Adipose tissue (tissue), 3 donors: ENCODE measurements around the gene PSMD10. TPM values are rescaled to one million over a fixed set of nuclear protein-coding genes. Genes with fewer than 3 reads are reported as not detected.

Source experiments
- H3K27ac ChIP-seq: one replicate; pipeline ENCODE4 v1.5.1; 2013; ENCODE audit warnings: low read depth, low read length
- WGBS, 3 donors: extraction: QIAGEN DNeasy Blood & Tissue Kit; methylation state at CpG; one replicate each; pipeline ENCODE4 v1.1.7; 2013; 5-methylcytosine and 5-hydroxymethylcytosine counted together
- polyA plus RNA-seq, 3 donors: library from polyadenylated mRNA; stranded (reverse); fragments of 200-250 nt; gene quantifications; one replicate each; pipeline ENCODE4 v1.2.3, GENCODE V29; 2013
- donor health status: healthy with polysubstance abuse.
- donor health status: Bipolar disorder and iron deficiency.
- donor health status: healthy.

Gene PSMD10, protein sequence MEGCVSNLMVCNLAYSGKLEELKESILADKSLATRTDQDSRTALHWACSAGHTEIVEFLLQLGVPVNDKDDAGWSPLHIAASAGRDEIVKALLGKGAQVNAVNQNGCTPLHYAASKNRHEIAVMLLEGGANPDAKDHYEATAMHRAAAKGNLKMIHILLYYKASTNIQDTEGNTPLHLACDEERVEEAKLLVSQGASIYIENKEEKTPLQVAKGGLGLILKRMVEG
- polyA plus RNA-seq: 10 to 100 TPM; 15.2 to 41.7 (median 27.5) TPM

DNA sequence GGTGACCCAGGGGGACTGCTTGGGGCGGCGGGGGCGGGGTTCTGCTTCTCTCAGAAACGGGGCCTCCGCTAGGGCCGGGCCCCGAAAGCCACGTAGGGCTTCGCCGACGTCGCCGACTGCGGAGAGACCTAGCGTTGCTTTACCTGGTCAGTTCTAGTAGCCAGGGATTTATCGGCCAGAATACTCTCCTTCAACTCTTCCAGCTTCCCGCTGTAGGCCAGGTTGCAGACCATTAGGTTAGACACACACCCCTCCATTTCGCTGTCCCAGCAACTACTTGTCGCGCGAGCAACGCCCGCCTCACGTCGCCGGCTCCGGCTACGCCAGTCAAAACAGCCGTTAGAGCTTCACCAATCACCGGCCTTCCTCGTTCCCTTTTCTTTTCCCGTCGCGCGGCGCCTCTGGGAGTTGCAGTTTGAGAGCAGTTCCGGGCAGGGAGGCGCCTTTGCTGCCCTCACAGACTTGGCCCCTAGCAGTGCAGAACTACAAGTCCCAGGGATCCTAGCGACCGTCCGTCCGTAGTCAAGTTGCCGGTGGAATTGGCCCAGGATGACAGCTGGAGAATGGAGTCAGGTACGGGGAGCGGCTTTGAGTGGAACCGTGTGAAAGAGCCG, at the start of gene PSMD10, which contains the start of gene ATG4A:
TSS of gene PSMD10 (minus strand) at position 279 of the 614 bp plus-strand sequence. CDS start at position 257, 22 bp downstream.
TSS of gene ATG4A (plus strand) at position 515 of the 614 bp plus-strand sequence. CDS start at position 564, 49 bp downstream.
- H3K27ac ChIP-seq: no peak within 1 kb of the TSS

DNA sequence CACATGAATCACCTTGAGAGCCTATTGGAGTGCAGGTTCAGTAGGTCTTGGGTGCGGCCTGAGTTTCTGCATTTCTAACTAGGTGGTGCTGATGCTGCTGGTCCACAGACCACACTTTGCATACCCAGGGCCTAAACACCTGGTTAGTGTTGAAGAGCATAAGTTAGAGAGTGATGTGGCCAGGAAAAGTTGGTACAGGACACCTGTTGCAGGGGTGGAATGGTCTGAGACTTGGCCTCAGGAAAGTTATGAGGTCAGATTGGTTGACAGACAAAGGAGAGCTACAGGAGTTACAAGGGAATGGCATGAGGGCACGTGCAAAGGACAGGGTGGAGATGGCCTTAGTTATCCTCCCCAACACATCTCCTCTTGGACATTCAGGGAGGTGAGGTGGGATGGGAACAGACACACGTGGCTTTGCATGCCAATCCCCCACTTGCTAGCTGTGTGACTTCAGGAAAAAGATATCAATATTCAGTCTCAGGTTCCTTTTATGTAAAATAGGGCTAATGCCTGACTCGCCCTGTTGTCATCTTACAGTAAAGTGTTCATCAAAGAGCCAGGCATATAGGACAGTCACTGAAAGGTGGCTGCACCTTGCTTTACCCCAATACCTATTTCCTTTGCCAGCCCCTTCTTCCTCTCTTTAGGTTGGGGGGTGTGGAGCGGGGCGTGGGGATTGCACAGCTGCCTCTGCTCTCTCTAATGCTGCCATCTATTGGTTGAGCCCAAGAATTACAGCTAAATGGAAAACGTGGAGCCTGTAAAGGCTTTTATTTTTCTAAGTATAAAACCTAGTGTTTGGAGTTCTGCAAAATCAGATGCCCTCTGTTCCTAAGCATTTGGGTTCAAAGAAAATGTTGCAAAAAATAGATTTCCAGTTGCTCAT, 47.7 kb upstream of the PSMD10 start:
- WGBS, 3 donors: 62 to 87% (median 82%) methylated on average over 7 of the region's 7 CpGs
- H3K27ac ChIP-seq: no peak overlapping the region

More for the DNA sequence above, at the start of gene PSMD10, which contains the start of gene ATG4A:
- WGBS, 3 donors: 0 to 30% (median 1%) methylated on average over 29 to 47 of the region's 47 CpGs

DNA sequence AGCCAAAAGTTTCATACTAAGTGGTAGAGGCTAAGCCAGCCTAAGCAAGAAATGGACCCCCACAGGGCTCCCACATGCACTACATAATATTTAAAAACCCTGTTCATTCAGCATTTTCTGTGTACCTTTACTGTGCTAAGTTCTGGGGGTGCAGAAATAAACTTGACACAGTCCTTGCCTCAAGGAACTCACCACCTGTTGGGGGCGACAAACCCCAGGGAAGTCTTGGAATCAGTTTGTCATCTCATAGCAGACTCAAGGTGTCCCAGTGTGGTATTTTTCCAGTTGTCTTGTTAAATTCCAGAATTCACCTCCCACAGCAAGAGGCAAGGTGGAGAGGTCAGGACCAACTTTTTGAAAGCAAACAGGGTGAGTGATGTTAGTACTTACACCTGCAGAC, 43.4 kb upstream of the PSMD10 start:
- H3K27ac ChIP-seq: no peak overlapping the region
- 56 to 94% (median 87%) methylated on average over 1 of the region's 1 CpG for WGBS, 3 donors

DNA sequence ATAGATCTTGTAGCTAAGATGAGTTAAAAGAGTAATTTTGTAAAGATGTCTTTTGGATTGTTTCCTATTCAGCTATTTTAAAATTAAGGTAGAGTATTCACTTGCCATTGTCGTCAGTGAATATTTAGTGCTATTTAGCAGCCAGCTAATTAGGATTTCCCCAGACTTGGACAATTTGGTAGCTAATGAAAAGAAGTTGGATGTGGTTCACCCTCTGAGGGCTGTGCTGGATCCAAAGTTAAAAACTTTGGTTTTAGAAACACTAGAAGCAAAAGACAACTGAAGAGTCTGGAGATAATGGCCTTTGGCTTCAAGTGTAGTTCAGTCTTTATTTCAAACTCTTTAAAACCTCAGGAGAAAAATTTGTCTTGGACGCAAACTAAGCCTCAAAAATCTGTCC, 41.5 kb upstream of the PSMD10 start:
- 62 to 89% (median 68%) methylated on average over 2 of the region's 2 CpGs for WGBS, 3 donors

DNA sequence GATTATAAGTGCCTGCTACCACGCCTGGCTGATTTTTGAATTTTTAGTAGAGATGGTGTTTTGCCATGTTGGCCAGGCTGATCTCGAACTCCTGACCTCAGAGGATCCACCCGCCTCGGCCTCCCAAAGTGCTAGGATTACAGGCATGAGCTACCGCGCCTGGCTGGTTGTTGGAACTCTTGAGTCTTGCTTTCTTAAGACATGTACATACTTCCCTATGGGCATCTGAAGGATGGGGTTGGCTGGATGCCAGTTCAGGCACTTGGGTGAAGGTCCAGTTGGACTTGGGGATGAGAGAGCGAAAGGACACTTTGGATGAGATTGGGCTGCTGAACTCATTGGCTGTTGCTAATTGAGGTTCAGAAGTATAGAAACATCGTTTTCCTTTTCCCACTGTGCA, 40.7 kb upstream of the PSMD10 start:
- 84 to 99% (median 95%) methylated on average over 8 of the region's 8 CpGs for WGBS, 3 donors
- no peak overlapping the region for H3K27ac ChIP-seq

More for the DNA sequence above, 41.5 kb upstream of the PSMD10 start:
- no peak overlapping the region for H3K27ac ChIP-seq

DNA sequence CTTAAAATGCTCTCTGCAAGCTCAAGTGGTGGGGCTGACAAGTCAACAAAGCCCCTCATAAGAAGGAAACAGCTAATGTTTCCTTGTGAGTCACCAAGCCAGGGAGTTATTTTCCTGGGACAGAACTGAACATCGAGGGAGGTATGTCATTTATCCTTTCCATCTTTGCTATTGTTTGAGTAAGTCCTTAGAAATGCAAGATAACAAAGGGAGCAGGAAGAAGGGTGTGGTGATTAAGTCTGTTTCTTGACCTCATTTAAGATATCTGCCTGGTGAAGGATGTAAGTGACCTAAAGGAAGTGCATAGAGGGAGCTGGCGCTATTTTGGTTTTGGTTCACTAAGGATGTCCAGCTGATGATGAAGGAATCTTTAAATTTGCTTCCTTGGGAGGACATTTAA, 40.1 kb upstream of the PSMD10 start:
- 61 to 72% (median 63%) methylated on average over 2 of the region's 2 CpGs for WGBS, 3 donors
- H3K27ac ChIP-seq: no peak overlapping the region

DNA sequence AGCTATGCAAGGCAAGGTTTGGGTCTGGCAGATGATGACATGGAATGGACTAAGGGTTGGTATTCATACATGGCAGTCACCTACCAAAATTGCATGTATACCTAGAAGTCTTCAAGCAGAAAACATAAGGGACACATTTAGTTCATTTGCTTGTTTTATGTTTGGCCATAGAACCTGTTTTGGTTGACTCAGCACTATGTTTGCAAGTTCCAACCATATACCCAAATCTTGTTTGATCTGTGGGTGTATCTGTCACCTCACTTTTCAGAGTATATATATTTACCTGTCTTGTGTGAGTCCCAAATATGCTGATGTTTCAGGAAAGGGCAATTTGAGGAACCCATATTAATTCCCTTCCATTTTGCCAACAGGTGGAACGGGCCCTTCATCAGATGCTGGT, 39.5 kb upstream of the PSMD10 start:
- no peak overlapping the region for H3K27ac ChIP-seq
- 93 to 100% (median 97%) methylated on average over 1 of the region's 1 CpG for WGBS, 3 donors

DNA sequence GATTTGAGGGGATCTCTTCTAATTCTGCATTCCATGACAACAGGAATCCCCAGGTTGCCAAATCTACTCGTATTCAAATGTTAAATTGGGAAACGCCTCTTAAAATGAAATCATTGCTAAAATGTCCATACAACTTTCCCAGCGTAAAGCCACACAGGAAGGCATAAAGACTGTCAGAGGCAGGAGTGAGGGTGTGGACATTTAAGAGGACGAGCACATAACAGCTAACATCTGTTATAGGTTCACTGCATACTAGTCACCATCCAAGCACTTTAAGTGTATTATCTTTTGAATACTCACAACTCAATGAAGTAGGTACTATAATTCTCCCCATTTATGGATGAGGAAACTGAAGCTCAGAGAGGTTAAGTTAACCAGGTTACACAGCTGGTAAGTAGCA, 35.8 kb upstream of the PSMD10 start:
- H3K27ac ChIP-seq: no peak overlapping the region
- 59 to 93% (median 80%) methylated on average over 4 of the region's 4 CpGs for WGBS, 3 donors

DNA sequence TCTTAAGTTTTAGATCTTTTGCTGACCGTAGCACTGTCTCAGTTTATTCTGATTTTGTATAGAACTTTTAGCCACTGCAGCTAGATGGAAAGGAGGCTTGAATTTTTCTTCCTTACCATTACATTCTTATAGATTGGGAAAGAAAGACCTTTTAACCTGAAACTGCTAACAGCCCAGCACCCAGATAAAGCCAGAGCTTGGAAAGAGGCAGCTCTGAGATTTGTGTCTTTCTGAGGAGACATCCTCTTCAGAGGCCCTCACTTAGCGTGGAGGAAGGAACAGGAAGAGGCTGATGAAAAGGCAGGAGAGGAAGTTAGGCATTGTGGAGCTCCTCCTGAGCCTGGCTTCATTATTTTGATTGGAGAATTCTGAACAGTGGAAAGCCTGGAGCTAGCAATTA, 35.3 kb upstream of the PSMD10 start:
- 71 to 92% (median 72%) methylated on average over 2 of the region's 2 CpGs for WGBS, 3 donors
- H3K27ac ChIP-seq: no peak overlapping the region

DNA sequence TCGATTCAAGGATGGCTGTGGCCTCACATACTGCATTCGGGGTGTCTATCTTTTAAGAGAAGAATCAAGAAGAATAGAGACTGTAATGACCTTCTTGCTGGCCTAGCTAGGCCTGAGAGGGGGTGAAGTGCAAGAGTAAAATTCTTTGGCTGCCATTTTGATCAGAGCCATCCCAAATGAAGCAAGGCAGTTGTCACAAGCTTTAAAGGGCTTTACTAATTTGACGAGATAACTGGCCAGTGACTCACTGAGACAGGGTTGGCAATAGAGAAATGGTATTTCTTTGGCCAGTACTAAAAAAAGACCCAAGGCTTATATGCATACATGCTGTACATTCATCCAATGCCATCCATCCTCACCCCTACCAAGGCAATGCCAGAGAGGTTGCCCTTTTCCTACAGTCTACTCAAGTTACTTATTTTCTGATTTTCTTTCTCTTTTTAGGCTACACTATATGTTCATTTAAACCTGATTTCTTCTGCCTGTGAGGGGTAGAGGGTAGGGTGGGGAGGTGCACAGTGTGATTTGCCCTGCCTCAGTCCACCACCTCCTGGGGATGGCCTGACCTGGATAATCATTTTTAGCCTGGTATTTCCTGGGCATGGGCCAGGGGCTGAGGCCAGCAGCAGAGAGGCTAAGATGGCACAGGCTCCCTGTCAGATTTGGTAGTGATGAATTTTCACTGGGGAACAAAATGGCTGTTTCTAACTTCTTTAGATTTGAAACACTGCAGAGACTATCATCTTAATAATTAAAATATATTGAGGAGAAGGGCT, 32.4 kb upstream of the PSMD10 start:
- WGBS, 3 donors: 81 to 97% (median 97%) methylated on average over 3 of the region's 3 CpGs
- no peak overlapping the region for H3K27ac ChIP-seq

DNA sequence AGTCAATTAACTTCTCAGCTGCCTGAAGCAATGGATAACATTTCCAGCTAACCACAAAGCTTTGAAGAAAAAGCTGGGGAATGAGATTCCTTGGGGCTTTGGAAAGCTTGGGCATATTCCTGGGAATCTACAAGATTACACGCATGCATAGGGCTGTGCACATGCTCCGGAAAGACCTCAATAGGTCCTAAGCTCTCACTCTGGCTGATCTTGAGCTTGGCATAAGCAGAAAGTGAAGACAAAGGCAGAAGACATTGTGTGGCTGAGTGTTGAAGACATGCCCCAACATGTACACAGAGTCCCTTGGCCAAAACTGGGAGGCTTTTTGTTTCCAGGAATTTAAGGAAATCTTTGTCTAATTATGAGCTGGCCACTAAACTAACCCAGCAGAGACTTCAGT, 31.4 kb upstream of the PSMD10 start:
- WGBS, 3 donors: 66 to 87% (median 69%) methylated on average over 2 of the region's 2 CpGs
- no peak overlapping the region for H3K27ac ChIP-seq

DNA sequence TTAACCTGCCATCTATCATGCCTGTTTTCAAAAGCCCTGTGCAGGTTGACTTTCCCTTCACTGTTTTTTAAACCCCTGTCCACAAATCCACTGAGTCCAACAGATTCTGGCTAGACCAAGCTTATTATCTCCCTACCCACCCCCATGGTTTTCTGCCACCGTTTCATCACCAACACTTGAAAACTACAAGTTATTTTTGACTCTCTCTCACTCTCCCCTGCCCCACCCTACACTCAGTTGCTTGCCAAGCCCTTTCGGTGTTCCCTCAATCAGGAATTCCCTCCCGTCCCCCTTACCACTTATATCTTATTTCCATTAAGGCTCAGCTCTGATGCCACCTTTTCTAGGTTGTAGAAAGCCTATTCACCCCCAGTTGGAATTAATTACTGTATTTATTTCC, 29.9 kb upstream of the PSMD10 start:
- H3K27ac ChIP-seq: no peak overlapping the region
- 36 to 76% (median 63%) methylated on average over 3 of the region's 3 CpGs for WGBS, 3 donors

DNA sequence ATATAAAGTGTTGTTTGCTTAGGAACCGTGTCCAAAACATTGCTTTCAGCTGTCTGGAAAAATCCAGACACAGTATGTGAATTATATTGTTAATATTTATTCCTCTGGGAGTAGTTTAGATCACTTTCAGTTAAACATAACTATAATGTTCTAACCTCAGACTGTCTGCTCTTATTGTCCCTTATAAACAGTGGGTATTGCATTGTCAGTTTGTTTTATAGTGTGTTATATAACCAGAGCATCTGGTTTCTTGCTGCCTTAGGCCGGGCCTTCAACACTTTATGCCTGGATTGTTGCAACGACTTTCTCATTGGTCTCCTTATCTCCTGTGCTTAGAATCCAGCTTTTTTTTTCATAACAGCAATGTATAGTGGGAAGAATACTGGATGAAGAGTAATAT, 26.6 kb upstream of the PSMD10 start:
- H3K27ac ChIP-seq: no peak overlapping the region
- 69 to 89% (median 70%) methylated on average over 3 of the region's 3 CpGs for WGBS, 3 donors

DNA sequence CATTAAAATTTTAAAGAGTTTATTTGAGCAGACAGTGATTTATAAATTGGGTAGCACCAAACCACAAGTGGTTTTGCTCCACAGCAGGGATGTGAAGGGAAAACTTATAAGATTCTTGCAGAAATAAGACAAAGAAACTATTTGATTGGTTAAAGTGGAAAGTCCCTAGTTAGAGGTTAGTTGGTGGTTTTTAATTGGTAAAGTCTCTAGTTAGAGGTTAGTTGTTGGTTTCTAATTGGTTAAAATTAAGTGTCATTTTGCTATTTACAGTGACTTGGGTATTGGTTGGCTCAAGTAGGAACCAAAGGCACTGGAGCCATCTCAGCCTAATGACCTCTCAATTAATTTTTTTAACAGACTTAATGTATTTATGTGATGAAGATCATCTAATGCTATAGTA, 23.2 kb upstream of the PSMD10 start:
- no peak overlapping the region for H3K27ac ChIP-seq

DNA sequence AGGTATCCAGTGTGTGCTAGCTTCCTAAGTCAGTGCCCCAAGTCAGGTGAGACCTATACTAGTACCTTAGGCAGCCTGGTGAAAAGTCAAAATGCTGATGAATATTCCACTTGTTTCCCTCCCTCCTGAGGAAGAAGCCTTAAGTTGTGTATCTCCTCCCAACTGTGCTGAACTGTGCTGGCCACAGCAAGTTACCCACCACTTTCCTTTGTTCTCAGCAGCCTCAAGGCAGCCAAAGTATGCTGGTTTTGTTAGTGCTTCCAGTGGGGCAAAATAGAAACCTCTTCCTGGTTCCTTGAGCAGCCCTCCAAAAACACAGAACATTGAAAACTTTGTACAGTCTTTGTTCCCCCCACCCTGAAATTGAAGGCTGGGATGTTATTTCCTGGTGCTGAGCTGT, 14.1 kb upstream of the PSMD10 start:
- no peak overlapping the region for H3K27ac ChIP-seq

DNA sequence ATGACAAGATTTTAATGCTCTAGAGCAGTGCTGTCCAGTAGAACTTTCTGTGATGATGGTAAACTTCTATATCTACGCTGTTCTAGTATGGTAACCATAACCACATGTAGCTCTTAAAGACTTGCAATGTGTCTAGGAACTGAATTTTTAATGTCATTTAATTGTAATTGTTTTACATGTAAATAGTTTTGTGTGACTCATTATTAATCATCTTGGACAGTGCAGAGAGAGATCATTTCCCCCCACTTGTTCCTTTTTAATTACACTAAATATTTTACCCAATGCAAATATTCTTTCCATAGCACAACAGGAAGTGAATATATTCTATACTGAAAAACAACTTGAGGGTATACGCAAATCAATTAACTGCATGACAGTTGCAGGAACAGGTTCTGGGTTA, 6.0 kb upstream of the PSMD10 start:
- WGBS, 3 donors: 93 to 100% (median 95%) methylated on average over 2 of the region's 2 CpGs
- no peak overlapping the region for H3K27ac ChIP-seq

DNA sequence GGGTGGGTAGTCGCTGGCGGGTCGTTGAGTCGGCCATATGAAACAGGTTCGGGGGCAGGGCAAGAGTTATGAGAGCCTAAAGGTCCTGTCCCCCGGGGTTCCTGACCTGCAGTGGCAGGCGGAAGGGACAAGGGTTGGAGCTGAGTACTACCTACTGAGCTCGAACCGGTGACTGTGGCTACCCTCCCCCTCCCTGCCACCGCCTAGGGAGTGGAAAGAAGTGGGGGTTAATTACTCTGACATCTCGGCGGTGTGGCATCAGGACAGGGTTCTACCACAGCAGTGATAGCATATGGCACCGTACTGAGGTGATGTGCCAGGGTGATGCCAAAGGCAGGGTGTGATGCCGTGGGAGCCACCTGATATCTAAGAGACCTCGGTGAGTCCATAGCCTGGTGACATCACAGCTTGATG, 543 bp upstream of the PSMD10 start:
- WGBS, 3 donors: 0 to 20% (median 2%) methylated on average over 15 of the region's 15 CpGs
- no peak overlapping the region for H3K27ac ChIP-seq

DNA sequence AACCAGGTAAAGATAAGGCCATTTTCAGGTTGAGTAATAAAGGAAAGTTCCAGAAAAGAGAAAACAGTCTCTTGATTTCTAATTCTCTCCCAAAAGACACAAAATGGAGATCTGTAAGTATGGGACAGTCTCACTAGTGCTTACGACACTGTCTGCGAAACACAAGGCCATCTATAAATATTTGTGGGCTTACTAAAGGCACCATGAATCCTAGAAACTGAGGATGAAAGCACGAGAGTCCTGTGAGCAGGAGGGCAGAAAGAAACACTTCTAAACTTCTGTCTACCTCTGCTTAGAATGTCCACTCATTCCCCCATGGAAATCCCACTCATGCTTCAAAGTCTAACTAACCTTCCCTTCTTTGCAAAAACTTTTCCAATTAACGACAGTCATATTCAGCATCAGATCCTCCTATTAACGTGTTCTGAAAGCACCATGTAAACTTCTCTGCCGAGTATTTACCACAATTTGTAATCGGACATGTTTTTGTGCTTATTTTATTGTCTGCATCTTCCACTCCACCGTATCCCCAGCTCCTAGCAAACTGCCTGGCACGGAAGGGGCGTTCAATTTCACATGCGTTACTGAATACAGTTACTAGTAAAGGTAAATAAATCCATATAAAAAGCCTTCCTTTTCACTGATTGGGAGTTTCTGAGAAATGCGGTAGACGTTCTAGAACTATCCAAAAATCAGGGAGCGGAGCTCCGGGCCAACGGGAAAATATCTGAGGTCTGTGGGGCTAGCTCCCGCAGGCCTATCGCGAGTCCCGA, 665 bp downstream of the PSMD10 start:
- H3K27ac ChIP-seq: no peak overlapping the region
- WGBS, 3 donors: 1 to 31% (median 1%) methylated on average over 19 to 20 of the region's 20 CpGs
